ENCODE measurements around the gene MAGEB17.
"Not testable (repeated sequence)": the region's sequence is repeated elsewhere in the genome, so short reads cannot be mapped to it uniquely, and the experiment has no call there.

The MAGEB17 gene

DNA sequence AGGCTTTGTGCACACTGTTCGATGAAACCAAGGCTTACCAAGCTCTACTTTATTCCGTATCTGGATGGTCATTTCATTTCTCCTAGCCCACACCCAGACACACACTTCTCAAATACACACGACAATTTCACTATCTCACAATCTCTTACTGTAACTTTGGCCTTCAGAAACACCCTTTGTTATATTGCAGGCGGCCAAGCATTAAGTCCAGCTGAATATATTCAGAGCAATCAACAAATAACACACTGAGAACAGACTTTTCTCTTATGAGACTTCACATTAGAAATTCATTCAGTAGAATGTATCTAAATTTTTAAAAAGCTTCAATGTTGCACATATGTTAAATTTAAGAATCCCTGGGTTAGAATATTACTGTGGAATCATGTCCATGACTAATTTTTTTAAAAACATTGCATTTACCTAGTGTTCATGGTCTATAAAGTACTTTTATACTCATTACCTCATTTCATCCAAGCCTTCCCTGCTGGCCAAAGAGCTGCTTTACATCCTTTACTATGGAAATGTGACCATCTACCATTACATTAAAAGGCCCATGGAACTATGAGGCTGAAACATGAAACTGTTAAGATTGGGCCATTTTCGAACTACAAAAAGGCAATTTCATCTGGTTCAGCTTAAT, 10.5 kb upstream of the MAGEB17 start:
- DNase-seq (ENCODE audit: low spot score), result no peak

DNA sequence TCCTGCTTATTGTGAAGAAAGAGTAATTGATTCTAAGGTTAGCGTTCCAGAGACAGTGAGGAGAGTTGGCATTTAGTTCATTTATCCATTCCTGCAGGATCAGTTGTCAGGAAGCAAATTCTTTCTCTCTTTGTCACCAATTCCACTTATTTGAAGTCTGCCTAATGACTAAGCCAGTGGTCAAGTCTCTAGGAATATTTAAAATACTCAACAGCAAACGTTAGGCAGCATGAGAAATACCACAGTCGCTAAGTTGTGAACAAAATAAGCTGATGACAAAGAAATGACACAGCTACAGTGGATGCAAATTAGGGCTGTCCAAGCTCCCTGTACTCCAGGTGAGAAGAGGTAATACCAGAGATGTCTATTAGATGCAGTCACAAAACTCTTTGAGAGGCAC, 6.6 kb upstream of the MAGEB17 start:
- peak; percentile 93 for DNase-seq (ENCODE audit: low spot score)

DNA sequence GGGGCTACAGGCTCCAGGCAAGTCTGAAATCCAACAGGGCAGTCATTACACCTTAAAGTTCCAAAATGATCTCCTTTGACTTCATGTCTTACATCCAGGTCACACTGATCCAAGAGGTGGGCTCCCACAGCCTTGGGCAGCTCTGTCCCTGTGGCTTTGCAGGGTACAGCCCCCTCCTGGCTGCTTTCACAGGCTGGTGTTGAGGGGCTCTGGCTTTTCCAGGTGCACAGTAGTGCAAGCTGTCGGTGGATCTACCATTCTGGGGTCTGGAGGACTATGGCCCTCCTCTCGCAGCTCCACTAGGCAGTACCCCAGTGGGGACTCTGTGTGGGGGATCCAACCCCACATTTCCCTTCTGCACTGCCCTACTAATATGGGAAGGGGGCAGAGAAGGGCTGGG, 6.1 kb upstream of the MAGEB17 start:
- not testable (repeated sequence) for DNase-seq (ENCODE audit: low spot score)

DNA sequence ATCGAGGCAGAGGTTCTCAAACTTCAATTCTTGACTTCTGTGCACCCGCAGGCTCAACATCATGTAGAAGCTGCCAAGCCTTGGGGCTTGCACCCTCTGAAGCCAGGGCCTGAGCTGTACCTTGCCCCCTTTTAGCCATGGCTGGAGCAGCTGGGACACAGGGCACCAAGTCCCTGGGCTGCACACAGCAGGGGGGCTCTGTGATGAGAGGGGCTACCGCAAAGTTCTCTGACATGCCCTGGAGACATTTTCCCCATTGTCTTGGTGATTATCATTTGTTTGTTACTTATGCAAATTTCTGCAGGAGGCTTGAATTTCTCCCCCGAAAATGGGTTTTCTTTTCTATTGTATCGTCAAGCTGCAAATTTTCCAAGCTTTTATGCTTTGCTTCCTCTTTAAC, 4.9 kb upstream of the MAGEB17 start:
- DNase-seq (ENCODE audit: low spot score), result no peak

DNA sequence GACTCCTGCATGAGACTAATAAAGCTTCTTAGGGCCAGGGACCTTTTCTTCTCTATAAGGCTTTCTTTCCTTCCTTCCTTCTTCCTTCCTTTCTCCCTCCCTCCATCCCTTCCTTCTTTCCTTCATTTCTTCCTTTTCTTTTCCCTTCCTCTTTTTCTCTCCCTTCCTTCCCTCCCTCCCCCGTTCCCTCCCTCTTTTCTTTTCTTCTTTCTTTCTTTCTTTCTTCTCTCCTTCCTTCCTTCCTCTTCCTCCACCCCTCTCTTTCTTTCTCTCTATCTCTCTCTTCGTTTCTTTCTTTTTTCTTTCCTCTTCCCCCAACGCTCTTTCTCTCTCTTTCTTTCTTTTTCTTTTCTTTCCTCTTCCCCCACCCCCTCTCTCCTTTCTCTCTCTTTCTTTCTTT, 2.5 kb upstream of the MAGEB17 start:
- DNase-seq (ENCODE audit: low spot score), result no peak

DNA sequence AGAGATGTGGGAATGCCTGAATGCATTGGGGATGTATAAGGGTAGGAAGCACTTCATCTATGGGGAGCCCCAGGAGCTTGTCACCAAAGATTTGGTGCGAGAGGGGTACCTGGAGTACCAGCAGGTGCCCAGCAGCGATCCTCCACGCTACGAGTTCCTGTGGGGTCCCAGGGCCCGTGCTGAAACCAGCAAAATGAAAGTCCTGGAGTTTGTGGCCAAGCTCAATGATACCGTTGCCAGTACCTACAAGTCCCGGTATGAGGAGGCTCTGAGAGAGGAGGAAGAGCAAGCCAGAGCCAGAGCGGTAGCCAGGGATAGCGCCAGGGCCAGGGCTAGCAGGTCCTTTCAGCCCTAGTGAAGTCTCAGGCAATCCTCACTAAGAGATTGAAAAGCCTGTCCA, 3.8 kb downstream of the MAGEB17 start:
- no peak for DNase-seq (ENCODE audit: low spot score)

DNA sequence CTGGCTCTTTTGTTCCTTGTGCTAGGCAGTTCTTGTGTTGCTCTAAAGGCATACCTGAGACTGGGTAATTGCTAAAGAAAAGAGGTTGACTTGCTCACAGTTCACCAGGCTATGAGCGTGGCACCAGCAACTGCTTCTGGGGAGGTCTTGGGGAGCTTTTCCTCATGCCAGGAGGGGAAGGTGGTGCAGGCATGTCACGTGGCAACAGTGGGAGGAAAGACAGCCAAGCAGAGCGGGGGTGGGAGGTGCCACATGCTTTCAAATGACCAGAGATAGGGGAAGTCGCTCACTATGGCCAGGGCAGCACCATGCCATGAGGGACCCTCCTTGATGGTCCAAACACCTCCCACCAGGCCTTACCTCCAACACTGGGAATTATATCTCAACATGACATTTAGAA, 4.7 kb downstream of the MAGEB17 start:
- DNase-seq (ENCODE audit: low spot score), result no peak

DNA sequence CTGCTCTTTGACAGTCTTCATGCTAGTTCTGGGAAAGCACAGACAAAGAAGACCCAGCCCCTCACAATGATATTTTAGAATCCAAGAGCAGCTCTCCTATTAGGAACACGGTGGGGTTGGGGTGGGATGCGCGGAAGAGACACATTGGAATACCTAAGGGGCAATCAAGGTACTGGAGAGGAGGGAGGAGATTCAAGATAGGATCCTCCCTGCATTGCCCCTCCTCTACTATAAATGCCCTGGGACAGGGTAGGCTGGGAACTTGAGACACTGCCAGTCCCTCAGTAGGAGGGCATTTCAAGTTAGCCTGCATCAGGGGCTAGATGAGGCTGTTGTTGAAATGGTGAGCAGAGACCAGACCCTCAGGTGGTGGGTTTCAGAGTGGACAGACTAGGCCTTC, 5.1 kb downstream of the MAGEB17 start:
- DNase-seq (ENCODE audit: low spot score), result no peak

DNA sequence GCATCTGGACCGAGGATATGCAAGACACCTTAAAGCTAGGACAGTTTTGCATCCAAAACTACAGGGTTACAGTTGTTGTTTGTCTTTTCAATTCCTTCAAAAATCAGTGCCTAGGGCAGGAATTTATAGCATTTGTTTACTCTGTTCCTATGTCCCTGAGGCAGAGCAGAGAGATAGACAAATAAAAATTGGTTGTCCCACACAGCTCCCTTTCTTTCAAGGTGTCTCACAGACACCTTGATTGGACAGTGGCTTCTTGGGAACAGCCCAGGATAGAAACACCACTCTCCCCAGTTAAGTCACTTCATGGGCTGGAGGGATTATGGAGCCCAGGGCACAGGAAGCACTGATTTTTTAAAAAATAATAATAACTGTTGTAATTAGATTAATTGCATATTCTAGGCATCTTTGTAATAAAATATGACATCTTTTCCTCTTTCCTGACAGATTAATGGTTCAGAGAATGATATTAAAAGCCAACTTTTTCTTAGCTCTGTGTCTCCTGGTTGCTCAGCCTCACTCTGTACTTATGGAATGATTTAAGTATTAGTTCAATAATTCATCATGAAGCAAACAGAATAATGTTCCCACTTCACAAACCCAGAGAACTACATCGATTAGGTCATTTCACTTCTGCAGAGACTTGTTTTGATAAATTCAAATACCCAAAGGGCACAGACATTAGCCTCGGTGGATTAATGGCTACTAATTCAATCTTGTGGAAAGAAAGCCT, 8.2 kb downstream of the MAGEB17 start:
- DNase-seq (ENCODE audit: low spot score), result no peak

DNA sequence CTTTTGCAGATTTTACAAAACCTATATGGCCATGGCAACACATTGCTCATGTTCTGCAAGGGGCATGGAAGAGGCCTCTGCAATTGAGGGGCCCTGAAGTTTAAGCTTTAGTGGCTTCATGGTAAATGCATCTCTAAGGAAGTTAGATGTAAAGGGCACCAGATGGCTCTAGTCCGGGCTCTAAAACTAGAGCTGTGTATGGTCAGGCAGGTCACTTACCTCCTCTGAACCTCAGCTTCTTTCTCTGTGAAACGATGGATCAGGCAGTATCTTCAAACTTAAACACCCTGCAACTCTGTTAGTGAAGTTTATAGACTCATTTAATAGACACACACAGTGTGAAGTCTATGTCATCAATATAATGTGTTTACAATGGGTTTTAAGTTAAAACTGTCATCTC, 10.0 kb downstream of the MAGEB17 start:
- DNase-seq (ENCODE audit: low spot score), result no peak

DNA sequence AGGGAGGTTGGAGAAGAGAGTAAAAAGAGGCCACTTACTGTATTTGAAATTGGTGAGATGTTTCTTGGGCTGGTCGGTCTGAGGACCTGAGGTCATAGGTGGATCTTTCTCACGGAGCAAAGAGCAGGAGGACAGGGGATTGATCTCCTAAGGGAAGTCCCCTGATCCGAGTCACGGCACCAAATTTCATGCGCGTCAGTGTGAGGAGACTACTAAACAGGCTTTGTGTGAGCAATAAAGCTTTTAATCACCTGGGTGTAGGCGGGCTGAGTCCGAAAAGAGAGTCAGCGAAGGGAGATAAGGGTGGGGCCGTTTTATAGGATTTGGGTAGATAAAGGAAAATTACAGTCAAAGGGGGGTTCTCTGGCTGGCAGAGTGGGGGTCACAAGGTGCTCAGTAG, 16.6 kb downstream of the MAGEB17 start:
- DNase-seq (ENCODE audit: low spot score), result not testable (repeated sequence)

DNA sequence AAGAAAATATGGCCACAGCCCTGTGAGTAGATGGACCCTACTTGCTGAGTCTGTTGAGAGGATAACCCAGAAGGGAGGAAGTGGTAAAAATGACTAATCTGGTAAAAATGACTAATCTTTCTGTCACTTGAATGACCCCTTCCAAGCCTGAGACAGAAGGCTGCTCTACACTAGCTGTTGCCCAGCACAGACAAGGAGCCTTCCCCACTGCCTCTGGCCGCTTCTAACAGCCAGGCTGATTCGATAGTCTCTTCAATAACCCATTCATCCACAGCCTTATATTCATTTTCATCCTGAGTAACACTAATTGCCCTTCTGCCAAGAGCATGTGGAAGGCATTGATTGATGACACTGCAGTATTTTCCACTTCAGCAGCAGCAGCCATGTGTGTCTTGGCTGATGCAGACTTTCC, 18.4 kb downstream of the MAGEB17 start:
- peak; percentile 92 for DNase-seq (ENCODE audit: low spot score)

DNA sequence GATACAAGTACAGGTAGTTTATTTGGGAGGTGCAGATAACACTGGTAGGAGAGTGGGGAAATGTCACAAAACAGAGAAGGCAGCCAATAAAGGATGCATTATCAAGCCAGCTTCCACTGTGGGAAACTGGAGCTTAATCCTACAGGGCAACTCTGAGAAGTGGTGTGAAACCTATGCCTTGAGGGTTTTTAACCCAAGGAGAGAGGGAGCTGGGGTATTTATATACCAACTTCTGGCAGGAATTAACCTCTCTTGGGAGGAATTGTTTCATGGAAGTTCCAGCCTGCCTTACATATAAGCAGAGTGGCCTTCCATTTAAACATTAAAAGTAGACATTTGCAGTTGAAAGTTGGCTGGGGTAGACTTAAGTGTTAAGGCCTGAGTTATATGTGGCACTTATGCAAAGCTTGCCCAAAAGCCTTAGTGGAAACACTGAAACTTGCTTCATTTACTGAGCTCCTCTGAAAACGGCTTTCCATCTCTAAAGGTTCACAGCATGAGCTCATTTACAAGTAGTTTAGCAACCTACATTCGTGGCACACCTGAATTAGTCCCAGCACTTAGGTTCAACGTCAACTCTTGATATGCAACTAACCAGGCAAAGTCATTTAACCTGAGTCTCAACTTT, 19.2 kb downstream of the MAGEB17 start:
- DNase-seq (ENCODE audit: low spot score), result no peak

DNA sequence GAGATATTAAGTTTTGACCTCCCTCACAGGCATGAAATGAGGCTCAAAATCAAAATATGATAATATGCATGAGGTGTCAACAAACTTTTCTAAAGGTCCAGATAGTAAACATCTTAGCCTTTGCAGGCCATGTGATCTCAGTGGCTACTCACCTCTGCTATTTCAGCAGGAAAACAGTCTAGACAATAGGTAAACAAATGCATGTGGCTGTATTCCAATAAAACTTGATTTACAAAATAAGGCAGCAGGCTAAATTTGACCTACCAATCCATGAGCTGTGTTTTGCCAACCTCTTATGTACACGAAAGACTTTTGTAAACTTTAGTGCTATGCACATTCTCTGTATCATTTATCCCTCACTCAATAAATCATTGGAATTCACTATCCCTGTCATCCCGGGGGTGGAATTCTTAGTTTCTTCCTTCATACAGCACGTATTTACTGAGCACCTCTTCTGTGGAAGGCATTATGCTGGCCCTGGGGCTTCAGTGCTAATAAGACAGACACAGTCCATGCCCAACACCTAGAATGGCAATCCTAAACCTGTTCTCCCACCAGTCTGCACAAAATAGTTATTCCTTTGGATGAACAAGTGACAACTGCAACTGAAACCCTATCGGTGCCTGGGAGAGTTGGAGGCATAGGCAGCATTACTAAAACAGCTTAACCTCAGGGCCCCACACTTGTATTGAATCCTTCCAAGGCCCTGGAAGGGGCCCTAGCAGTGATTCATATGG, 19.9 kb downstream of the MAGEB17 start:
- DNase-seq (ENCODE audit: low spot score), result no peak

DNA sequence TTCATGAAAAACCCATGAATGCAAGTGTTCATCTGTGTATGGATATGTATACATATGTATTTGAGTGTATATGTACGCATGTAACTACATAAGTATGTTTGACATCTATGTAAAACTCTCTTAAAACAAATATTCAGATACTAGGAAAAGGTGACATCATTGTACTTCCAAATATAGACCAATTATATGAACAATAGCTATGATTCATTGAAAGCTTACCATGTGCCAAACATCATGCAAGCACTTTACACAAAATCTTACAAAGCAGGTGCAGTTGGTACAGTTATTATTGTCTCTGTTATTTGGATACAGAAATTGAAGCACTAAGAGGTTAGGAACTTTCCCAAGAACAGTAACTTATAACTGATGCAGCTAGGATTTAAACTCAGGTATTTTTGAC, 21.4 kb downstream of the MAGEB17 start:
- DNase-seq (ENCODE audit: low spot score), result peak; percentile 25

DNA sequence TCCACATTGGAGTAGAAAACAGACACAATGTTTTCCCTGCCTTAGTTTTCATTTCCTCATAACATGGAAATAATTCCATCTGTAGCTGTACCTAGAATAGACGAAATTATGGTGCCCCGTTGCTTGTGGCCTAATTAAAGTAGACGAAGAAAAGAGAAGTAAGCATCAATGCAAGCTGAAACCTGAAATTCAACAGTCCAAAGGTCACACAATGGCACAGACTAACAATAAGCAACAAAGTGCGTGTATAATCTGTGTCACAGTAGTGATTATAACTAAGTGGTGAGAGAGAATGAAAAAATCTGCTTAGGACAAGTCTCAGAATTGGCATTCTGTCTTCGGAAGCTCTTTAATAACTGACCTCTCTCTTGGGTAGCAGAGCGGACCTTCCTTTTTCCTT, 24.3 kb downstream of the MAGEB17 start:
- DNase-seq (ENCODE audit: low spot score), result no peak

DNA sequence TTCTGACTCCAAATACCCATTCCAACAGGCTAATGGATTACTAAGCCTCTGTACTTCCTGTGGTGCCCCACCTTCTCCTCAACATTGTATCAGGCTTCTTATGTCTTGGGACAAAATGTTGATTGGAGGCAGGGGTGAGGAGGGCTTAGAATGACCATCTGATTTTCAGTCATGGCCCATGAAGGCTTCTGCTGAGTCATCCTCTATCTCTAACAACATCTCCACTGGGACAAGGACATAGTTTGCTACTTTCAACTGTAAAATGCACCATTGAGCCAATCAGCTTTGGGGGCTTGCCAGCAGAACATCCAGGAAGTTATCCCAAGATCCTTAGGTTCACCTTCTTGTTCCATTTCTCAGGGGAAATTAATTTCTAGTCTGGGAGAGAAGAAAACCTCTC, 29.5 kb downstream of the MAGEB17 start:
- DNase-seq (ENCODE audit: low spot score), result no peak

DNA sequence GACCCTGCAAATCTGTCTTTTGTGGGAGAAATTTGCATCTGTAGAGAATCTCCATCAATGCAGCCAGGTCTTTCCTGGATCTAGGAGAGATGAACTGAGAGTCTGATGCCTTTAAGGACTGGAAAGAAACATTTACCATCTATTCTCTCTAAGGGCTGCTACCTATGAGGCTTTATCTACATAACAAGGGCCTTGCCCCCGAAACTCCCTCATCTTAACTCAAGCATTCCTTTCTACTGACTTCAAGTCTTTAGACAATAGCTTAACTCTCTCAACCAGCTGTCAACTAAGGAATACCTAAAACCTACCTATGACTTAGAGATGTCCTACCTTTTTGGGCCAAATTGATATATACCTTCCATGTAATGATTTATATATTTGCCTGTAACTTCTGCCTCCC, 32.1 kb downstream of the MAGEB17 start:
- no peak for DNase-seq (ENCODE audit: low spot score)

DNA sequence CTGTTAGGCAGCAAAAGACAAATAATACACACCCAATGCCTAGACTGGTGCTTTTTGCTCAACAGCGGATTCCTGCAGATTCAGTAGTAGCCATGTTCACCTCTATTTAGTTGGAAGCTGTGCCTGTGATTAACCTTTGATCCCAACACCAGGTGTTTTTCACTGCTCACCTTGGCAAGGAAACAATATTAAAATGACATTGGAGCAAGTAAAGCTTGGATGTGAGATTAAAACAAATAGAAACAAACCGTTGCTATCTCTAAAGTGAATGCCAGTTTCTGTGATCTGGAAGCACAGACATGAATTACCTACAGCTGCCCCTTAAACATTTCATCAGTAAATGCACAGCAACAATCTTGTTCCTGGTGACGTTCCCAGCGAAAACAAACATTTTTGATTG, 35.7 kb downstream of the MAGEB17 start:
- no peak for DNase-seq (ENCODE audit: low spot score)

DNA sequence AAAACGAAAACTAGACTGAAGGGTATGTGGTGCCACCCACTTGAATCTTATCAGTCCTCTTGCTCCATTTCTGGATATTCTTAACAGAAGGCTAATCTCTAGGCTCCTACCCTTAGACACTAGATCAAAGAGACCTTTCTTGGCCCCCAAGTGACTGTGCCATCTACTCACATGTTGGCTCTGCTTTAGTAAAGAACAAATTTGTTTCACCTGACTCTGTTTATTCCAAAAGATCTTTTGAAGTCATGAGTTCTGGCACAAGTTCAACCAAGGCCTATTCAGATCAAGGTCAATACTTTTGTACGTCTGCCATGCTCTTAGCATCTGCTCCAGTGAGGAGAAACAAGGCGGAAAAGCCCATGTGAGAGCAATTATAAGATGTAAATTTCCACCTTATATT, 37.3 kb downstream of the MAGEB17 start:
- no peak for DNase-seq (ENCODE audit: low spot score)

DNA sequence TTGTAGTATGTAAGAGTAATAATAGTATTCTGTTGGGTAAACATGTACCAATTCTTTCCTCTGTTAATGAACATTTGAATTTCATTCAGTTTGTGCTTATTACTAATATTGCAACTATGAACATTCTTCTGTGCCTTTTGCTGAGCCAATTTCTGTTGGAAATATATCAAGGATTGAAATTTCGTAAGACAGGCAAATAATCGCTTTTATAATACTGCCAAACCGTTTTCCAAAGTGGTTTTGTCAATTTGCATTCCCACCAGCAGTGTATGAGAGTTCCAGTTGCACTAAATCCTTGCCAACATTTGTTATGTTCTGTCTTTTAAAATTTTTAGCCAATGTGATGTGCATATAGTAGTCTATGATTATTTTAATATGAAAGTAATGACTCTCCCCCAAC, 38.6 kb downstream of the MAGEB17 start:
- DNase-seq (ENCODE audit: low spot score), result no peak

DNA sequence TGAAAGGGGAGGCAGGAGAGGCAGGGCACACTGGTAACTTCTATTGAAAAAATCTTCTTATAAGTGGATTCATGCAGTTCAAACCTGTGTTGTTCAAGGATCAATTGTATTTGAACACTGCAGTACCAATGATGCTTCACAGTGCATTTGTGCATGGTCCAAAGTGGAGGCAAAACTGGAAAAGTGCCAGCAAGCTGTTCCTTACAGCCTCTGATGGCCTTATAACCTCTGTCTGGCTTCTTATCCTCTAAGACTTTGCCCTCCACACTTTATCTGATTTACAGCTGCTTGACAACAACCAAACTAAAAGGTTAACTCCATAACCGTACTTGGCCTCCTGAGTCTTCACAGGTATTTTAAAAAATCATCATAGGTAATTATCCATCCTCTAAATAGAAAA, 40.4 kb downstream of the MAGEB17 start:
- DNase-seq (ENCODE audit: low spot score), result no peak

DNA sequence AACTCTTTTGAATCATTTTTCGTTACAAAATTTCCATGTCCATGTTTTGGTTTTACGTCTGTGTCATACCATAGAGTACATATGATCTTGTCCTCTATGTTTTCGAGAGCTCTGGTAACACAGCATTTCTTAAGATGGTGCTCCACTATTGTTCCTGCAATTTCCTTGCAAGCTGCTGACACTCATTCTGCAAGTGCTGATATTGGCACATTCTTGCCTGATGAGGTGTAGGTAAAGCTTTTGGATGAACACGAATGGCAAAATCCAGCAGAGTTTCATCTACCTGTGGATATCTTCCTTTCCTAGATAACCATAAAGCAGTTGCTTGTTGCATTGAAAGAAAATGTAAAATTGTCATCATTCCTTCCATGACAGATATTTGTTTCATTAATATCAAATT, 41.3 kb downstream of the MAGEB17 start:
- no peak for DNase-seq (ENCODE audit: low spot score)

All from AG08395 (cell line).